Measurements from ENCODE around the gene PHAX. TPM values are rescaled to one million over a fixed set of nuclear protein-coding genes. Genes with fewer than 3 reads are reported as not detected.
"Not testable (repeated sequence)": the region's sequence is repeated elsewhere in the genome, so short reads cannot be mapped to it uniquely, and the experiment has no call there.

Gene PHAX
- total RNA-seq, 2 experiments from 2014 or later, result 62.3 to 69.6 TPM

DNA sequence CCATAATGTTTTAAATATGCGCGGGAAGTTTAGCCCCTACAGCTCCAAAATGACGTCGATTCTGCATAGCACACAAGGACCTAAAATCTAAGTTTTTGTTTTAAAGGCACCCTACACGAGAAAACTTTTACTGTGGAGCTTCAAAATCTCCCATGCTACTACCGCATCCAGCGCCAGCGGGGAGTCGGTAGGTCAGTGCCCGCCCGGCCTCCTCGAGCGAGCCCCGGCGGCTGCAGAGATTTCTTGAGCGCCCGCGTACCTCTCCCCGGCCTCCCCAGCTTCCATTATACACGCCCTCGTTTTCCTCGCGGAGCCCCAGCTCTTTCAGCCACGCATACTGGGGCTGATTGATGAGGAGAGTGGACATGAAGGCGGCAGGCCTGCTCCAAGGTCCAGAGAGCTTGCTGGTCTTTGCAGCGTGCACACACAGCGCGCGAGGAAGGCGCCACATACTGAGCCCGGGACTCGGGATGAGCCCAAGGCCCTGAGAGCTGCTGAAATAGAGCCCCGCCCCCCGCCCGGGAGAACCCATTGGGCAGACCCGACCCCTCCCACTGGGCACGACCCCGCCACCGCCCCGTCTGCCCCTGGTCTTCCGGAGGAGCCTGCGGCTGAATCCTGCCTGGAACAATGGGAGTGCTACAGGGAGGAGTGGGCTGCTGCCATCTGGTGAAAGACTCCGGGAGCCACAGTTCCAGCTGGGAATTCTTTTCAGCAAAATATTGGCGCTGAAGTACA is 5.8 kb upstream of the PHAX start, which contains the start of gene ALDH7A1:
ALDH7A1 (minus strand) TSS at position 472 of the 738 bp plus-strand sequence; CDS start at position 451, 21 bp downstream.
- H3K27me3 Mint-ChIP-seq, result no peaks in the 10 kb centered on the region
- peaks cover 5% of the 10 kb centered on the region for H3K36me3 Mint-ChIP-seq
- peaks cover 4% of the 10 kb centered on the region for H3K9me3 Mint-ChIP-seq
- H3K4me3 Mint-ChIP-seq, result peak within 1 kb of the TSS; percentile 82
- peak; percentile 51 for DNase-seq
- H3K27ac Mint-ChIP-seq, result peak within 1 kb of the TSS; percentile 60
- H3K4me1 Mint-ChIP-seq, result peaks cover 7% of the 10 kb centered on the region

DNA sequence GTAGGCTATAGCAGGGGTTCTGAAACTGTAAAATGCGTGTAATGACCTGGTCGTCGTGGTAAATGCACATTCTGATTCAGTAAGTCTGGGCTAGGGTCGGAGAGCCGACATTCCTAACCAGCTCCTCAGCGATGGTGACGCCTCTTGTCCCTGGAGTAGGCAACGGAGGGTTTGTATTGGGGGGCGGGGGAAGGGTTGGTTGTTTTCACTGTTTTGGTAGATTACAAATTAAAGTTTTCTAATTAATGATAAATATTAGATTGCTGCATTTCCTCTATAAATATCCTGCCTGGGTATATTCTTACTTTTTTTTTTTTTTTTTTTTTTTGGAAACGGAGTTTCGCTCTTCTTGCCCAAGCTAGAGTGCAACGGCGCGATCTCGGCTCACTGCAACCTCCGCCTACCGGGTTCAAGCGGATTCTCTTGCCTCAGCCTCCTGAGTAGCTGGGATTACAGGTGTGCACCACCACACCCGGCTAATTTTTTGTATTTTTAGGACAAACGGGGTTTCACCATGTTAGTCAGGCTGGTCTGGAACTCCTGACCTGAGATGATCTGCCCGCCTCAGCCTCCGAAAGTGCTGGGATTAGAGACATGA is 5.2 kb upstream of the PHAX start:
- no peak for DNase-seq
- peak overlapping the region; percentile 82 for H3K4me3 Mint-ChIP-seq
- H3K9me3 Mint-ChIP-seq, result peaks cover 9% of the 10 kb centered on the region
- peaks cover 5% of the 10 kb centered on the region for H3K36me3 Mint-ChIP-seq
- H3K27ac Mint-ChIP-seq, result peak overlapping the region; percentile 38
- H3K4me1 Mint-ChIP-seq, result peaks cover 9% of the 10 kb centered on the region
- H3K27me3 Mint-ChIP-seq, result no peaks in the 10 kb centered on the region

DNA sequence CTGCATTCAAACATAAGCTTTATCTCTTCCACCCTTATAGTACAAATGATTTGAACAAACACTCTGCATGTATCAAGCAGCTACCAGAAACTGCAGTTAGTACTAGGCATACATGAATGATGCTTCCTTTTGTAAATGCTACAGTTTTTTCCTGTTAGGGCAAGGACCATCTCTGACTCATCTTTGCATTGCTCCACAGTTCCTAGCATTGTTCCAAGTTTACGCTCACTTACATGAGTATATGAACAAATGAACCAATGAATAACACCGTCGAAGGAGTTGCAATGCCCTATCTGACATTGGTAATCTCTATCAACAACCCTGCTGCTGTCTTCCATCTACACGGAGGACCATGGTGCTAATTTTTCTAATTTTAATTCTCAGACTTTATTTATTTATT is 3.6 kb upstream of the PHAX start:
- DNase-seq, result no peak
- Mint-ChIP-seq H3K9me3 (peaks cover 9% of the 10 kb centered on the region), H3K4me1 (peaks cover 12% of the 10 kb centered on the region), H3K4me3 (no peak overlapping the region), H3K27ac (no peak overlapping the region), H3K27me3 (no peaks in the 10 kb centered on the region), H3K36me3 (peaks cover 12% of the 10 kb centered on the region)

DNA sequence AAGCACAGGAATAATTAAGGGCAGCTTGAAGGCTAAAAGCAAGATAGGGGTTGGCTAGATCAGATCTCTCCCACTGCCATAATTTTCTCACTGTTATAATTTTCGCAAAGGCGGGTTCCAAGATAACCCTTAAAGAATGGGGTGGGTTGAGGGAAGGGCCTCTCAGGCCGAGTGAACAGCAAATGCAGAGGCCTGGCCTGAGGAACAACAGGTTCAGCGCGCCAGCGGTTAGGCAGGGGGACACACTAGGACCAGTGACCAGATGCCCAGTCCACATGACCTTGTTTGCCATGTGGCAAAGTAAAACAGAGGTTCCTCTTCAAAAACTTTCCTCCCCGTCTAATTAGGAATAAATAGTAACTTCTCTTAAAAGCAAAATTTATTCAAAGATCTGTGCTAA is 1.2 kb upstream of the PHAX start:
- Mint-ChIP-seq H3K4me3 (no peak overlapping the region), H3K9me3 (peaks cover 9% of the 10 kb centered on the region), H3K36me3 (peaks cover 16% of the 10 kb centered on the region), H3K27me3 (no peaks in the 10 kb centered on the region), H3K27ac (no peak overlapping the region), H3K4me1 (peaks cover 20% of the 10 kb centered on the region)
- DNase-seq, result no peak

DNA sequence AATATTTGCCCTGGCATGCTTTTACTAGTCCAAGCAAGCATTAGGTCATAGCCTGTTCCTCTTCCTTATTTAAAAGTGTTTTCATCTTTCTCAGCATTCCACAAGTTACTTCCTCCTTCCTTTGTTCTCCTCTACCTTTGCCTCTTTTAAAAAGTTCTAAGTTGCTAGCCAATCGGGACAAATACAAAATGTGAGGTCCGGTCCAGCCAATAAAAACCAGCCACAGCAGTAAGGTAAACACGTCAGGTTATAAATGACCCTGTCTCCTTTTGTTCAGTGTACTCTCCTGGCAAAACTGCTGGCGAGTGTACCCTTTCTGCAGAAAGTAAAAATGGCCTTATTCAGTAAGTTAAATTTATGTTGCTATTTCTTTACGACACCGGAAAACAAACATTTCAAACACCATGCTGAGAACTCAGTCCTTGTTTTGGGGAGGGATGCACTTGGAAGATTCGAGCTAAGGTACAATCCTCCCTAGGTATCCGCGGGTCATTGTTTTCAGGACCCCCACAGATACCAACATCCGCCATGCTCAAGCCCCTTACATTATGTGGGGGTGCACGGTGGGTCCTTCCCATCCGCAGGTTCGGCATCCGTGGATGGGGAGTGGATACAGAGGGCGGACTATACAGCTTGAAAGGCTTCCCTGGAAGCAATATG is 646 bp upstream of the PHAX start:
- not testable (repeated sequence) for DNase-seq, H3K27me3 Mint-ChIP-seq

DNA sequence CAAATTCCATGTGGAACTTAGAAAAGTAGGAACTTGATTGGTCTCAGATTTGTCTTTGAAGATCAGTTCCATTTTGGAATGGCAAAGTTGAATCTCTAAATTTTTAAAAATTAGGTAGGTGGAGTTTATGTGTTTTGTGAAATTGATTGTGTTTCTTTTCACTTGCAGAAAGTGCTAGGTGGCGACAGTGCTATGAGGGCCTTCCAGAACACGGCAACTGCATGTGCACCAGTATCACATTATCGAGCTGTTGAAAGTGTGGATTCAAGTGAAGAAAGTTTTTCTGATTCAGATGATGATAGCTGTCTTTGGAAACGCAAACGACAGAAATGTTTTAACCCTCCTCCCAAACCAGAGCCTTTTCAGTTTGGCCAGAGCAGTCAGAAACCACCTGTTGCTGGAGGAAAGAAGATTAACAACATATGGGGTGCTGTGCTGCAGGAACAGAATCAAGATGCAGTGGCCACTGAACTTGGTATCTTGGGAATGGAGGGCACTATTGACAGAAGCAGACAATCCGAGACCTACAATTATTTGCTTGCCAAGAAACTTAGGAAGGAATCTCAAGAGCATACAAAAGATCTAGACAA is 2.8 kb downstream of the PHAX start:
- no peak overlapping the region for H3K4me3 Mint-ChIP-seq
- DNase-seq, result no peak
- peaks cover 40% of the 10 kb centered on the region for H3K4me1 Mint-ChIP-seq
- H3K27me3 Mint-ChIP-seq, result no peaks in the 10 kb centered on the region
- H3K27ac Mint-ChIP-seq, result no peak overlapping the region
- peaks cover 26% of the 10 kb centered on the region for H3K36me3 Mint-ChIP-seq
- H3K9me3 Mint-ChIP-seq, result peaks cover 8% of the 10 kb centered on the region

More for the DNA sequence above, 646 bp upstream of the PHAX start:
- H3K9me3 Mint-ChIP-seq, result not testable (repeated sequence)
- Mint-ChIP-seq H3K4me1 (peaks cover 21% of the 10 kb centered on the region), H3K4me3 (peak overlapping the region; percentile 99), H3K27ac (peak overlapping the region; percentile 75), H3K36me3 (peaks cover 18% of the 10 kb centered on the region)

DNA sequence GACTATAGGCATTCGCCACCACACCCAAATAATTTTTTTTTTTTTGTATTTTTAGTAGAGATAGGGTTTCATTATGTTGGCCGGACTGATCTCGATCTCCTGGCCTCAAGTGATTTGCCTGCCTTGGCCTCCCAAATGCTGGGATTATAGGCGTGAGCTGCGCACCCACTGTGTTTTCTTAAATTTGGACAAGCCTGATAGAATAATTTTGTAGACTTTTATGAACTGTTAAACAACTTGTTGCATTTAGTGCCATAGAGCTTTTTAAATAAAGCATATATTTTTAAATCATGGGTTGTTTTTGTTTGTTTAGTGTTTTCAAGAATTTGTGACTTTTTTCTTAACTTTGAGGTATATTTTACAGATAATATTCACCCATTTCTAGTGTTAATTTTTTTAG is 4.8 kb downstream of the PHAX start:
- H3K36me3 Mint-ChIP-seq, result peaks cover 31% of the 10 kb centered on the region
- H3K4me3 Mint-ChIP-seq, result peak overlapping the region; percentile 16
- peaks cover 44% of the 10 kb centered on the region for H3K4me1 Mint-ChIP-seq

DNA sequence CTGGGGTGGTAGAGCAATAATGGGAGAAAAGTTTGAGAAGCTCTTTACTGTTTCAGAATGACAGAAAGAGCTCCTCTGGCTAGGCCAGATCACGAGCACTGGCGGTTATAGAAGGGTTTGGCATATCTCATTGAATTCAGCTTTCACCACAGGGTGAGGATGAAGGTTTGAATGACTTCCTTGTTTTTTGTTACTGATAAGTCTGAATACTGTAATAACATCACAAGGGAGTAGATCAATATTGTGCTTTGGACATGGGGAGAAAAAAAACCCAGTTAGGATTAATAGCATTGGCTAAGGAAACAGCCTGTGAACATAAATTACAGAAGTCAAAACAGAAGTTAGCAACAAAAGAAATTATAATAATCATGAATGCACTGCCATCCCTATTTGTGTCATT is 9.4 kb downstream of the PHAX start:
- Mint-ChIP-seq H3K27ac (no peak overlapping the region), H3K4me1 (peaks cover 47% of the 10 kb centered on the region), H3K27me3 (no peaks in the 10 kb centered on the region), H3K36me3 (peaks cover 30% of the 10 kb centered on the region), H3K4me3 (no peak overlapping the region), H3K9me3 (no peaks in the 10 kb centered on the region)
- no peak for DNase-seq

More for the DNA sequence above, 4.8 kb downstream of the PHAX start:
- Mint-ChIP-seq H3K27ac (no peak overlapping the region), H3K27me3 (no peaks in the 10 kb centered on the region), H3K9me3 (no peaks in the 10 kb centered on the region)
- DNase-seq, result no peak

DNA sequence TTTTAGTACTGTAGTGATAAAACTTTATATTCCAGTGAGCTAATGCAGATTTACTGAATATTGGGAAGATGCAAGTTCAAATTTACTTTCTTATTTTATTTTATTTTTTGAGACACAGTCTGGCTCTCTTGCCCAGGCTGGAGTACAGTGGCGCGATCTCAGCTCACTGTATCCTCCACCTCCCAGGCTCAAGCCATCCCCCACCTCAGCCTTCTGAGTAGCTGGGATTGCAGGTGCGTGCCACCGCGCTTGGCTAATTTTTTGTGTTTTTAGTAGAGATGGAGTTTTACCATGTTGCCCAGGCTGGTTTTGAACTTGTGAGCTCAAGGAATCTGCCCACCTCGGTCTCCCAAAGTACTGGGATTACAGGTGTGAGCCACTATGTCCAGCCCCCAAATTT is 9.9 kb downstream of the PHAX start:
- no peak for DNase-seq
- peaks cover 28% of the 10 kb centered on the region for H3K36me3 Mint-ChIP-seq
- H3K27ac Mint-ChIP-seq, result no peak overlapping the region
- H3K4me1 Mint-ChIP-seq, result peaks cover 49% of the 10 kb centered on the region
- no peaks in the 10 kb centered on the region for H3K9me3 Mint-ChIP-seq
- H3K4me3 Mint-ChIP-seq, result no peak overlapping the region
- no peaks in the 10 kb centered on the region for H3K27me3 Mint-ChIP-seq

DNA sequence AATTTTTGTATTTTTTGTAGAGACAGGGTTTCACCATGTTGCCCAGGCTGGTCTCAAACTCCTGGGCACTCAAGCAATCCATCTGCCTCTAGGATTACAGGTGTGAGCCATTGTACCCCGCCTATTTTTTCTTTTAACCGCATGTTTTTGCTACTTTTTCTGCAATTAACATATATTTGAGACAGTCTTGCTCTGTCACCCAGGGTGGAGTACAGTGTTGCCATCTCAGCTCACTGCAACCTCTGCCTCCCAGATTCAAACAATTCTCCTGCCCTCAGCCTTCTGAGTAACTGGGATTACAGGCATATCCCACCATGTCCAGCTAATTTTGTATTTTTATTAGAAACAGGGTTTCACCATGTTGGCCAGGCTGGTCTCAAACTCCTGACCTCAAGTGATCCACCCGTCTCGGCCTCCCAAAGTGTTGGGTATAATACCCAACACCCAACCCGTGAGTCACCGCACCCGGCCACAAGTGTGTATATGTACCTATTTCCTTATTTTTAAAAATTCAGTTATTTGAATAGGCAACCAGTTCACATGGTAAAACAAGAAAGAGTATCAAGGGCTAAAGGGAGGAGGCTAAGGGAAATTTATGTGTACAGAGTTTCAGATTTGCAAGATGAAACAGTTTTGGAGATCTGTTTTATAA is 13.3 kb downstream of the PHAX start:
- Mint-ChIP-seq H3K27ac (no peak overlapping the region), H3K36me3 (peaks cover 24% of the 10 kb centered on the region)

DNA sequence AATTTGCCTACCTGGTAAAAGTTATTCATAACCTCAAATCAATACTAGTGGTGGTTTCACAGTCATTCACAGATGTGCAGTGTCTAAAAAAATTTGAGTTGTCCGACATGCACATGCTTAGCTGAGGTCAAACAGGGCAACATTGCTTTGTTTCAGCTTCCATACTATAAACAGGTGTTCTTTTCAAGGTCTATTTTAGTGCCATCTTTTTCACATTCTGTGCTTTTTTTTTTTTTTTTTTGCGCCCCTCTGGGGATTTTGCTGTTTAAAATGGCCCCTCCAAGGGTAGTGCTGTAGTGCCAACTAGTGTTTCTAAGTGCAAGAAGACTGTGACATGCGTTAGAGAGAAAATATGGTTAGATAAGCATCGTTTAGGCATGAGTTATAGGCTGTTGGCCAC is 14.5 kb downstream of the PHAX start:
- no peak overlapping the region for H3K27ac Mint-ChIP-seq
- H3K36me3 Mint-ChIP-seq, result peaks cover 19% of the 10 kb centered on the region

More for the DNA sequence above, 13.3 kb downstream of the PHAX start:
- no peaks in the 10 kb centered on the region for H3K9me3 Mint-ChIP-seq
- no peak overlapping the region for H3K4me3 Mint-ChIP-seq
- H3K27me3 Mint-ChIP-seq, result no peaks in the 10 kb centered on the region
- peaks cover 32% of the 10 kb centered on the region for H3K4me1 Mint-ChIP-seq
- no peak for DNase-seq

DNA sequence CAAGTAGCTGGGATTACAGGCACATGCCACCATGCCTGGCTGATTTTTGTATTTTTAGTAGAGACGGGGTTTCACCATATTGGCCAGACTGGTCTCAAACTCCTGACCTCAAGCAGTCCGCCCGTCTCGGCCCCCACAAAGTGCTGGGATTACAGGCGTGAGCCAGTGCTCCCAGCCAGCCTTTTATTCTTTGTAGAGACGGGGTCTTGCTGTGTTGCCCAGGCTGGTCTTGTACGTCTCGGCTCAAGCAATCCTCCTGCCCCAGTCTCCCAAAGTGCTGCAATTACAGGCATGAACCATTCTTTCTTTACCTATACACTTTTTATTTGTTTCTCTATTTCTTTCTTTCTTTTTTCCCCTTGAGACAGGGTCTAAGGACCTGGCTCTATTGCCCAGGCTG is 16.9 kb downstream of the PHAX start:
- not testable (repeated sequence) for DNase-seq, H3K4me3 Mint-ChIP-seq, H3K27ac Mint-ChIP-seq, H3K27me3 Mint-ChIP-seq, H3K9me3 Mint-ChIP-seq, H3K36me3 Mint-ChIP-seq
- peaks cover 17% of the 10 kb centered on the region for H3K4me1 Mint-ChIP-seq

More for the DNA sequence above, 14.5 kb downstream of the PHAX start:
- Mint-ChIP-seq H3K4me1 (peaks cover 27% of the 10 kb centered on the region), H3K27me3 (no peaks in the 10 kb centered on the region), H3K9me3 (no peaks in the 10 kb centered on the region), H3K4me3 (no peak overlapping the region)
- no peak for DNase-seq

DNA sequence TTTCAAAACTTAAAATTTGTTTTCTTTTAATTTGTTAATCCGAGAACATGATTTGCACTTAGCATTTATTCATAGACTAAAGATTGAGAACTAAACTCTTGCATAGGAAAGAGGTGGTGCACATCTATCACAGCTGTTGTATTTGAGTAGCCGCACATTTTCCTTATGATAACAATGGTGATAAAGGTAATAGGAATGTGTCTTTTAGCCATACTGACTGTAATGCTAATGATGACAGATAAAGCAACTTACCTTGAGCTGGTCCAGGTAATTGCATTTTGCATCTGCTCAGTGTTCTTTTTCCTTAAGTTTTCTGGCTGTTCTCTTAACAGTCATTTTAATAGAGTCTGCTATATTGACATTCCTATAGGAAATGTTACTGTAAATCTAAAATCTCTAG is 19.0 kb downstream of the PHAX start:
- Mint-ChIP-seq H3K9me3 (no peaks in the 10 kb centered on the region), H3K4me3 (no peak overlapping the region), H3K4me1 (peaks cover 14% of the 10 kb centered on the region), H3K36me3 (peaks cover 16% of the 10 kb centered on the region), H3K27ac (no peak overlapping the region), H3K27me3 (no peaks in the 10 kb centered on the region)
- DNase-seq, result no peak

DNA sequence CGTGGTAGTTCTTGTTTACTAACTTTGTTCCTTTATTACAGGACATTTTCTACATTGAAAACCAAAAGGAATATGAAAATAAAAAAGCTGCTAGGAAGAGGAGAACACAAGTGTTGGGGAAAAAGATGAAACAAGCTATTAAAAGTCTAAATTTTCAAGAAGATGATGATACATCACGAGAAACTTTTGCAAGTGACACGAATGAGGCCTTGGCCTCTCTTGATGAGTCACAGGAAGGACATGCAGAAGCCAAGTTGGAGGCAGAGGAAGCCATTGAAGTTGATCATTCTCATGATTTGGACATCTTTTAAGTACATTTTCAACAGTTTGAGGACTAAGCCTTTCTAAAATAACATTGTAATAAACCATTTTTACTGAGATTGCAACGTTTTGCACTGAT is 23.8 kb downstream of the PHAX start:
- no peak for DNase-seq
- H3K36me3 Mint-ChIP-seq, result peaks cover 11% of the 10 kb centered on the region

DNA sequence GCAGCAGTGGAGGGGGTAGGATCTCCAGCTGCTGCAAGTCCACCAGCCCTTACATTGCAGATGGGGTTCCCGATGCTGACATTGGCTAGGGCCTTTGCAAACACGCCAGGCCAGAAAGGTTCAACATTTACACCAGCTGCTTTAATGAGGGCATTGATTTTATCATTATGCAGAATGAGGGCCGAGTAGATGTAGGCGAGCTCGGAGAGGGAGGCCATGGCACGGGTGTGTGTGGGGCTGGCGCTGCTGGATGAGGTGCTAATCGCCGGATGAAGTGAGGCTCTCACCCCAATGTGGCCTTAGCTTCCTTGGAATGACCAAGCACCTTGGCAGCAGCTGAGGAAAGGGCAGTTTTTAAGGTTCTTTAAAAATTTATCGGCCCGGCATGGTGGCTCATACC is 27.4 kb downstream of the PHAX start:
- no peak overlapping the region for H3K4me3 Mint-ChIP-seq
- no peaks in the 10 kb centered on the region for H3K9me3 Mint-ChIP-seq
- peaks cover 8% of the 10 kb centered on the region for H3K4me1 Mint-ChIP-seq
- no peaks in the 10 kb centered on the region for H3K27me3 Mint-ChIP-seq
- H3K27ac Mint-ChIP-seq, result no peak overlapping the region
- DNase-seq, result no peak
- peaks cover 9% of the 10 kb centered on the region for H3K36me3 Mint-ChIP-seq

More for the DNA sequence above, 23.8 kb downstream of the PHAX start:
- Mint-ChIP-seq H3K9me3 (no peaks in the 10 kb centered on the region), H3K4me1 (peaks cover 8% of the 10 kb centered on the region), H3K4me3 (no peak overlapping the region), H3K27me3 (no peaks in the 10 kb centered on the region), H3K27ac (peak overlapping the region; percentile 57)
